Common myeloid progenitor, CD34-positive (primary cell): ENCODE measurements around the gene KRT35.

ENCODE experiments used
- CTCF ChIA-PET: fragments of 350-600 bp; sonication (Branson Sonifier 250); formaldehyde crosslinking; loops from one replicate; lab custom pipeline; 2021; ENCODE audit warnings: antibody characterized with exemption; lab: Charles Lee
- POLR2A ChIA-PET: fragments of 350-600 bp; sonication (Branson Sonifier 250); formaldehyde crosslinking; loops from one replicate; lab custom pipeline; 2021; ENCODE audit warnings: antibody characterized with exemption; lab: Charles Lee
- DNase-seq, 3 donors: peaks; one replicate each; pipeline versions ENCODE4 v3.0.0 to v3.0.0-alpha.2; 2013
- H3K27ac ChIP-seq, 2 experiments: 1 replicate in 1 of 2; 2 replicates in 1 of 2; pipeline ENCODE4 v1.7.0; 2013; ENCODE audit warnings: inconsistent platforms in 2 of 2, low read length in 2 of 2, mild to moderate bottlenecking in 2 of 2, low read depth in 1 of 2, moderate library complexity in 1 of 2; ENCODE audit not compliant: severe bottlenecking in 2 of 2, insufficient read depth in 1 of 2, poor library complexity in 1 of 2
- H3K27me3 ChIP-seq, 5 experiments: replicated peaks in 2 of 5; 1 replicate in 3 of 5; 2 replicates in 2 of 5; pipeline versions ENCODE4 v1.6.1 to v1.7.0; 2013; ENCODE audit warnings: low read length in 4 of 5, mild to moderate bottlenecking in 2 of 5, moderate library complexity in 2 of 5, inconsistent platforms in 1 of 5; ENCODE audit not compliant: insufficient read depth in 5 of 5, control insufficient read depth in 4 of 5
- H3K36me3 ChIP-seq, 4 experiments: 1 replicate in 2 of 4; 2 replicates in 2 of 4; pipeline versions ENCODE4 v1.6.1 to v1.7.0; 2013; ENCODE audit warnings: low read length in 3 of 4, control low read depth in 1 of 4, mild to moderate bottlenecking in 1 of 4; ENCODE audit not compliant: control insufficient read depth in 4 of 4, insufficient read depth in 4 of 4
- H3K4me1 ChIP-seq, 4 experiments: 1 replicate in 3 of 4; 2 replicates in 1 of 4; pipeline versions ENCODE4 v1.6.1 to v1.7.1; 2013; ENCODE audit warnings: low read length in 3 of 4, mild to moderate bottlenecking in 3 of 4, control low read depth in 1 of 4, inconsistent platforms in 1 of 4, moderate library complexity in 1 of 4; ENCODE audit not compliant: control insufficient read depth in 4 of 4, insufficient read depth in 4 of 4; ENCODE audit errors: control extremely low read depth in 1 of 4
- H3K4me3 ChIP-seq, 7 experiments: 1 replicate in 4 of 7; 2 replicates in 3 of 7; pipeline versions ENCODE4 v1.5.1 to v1.7.0; 2013; ENCODE audit warnings: mild to moderate bottlenecking in 7 of 7, low read length in 6 of 7, moderate library complexity in 6 of 7, inconsistent platforms in 2 of 7, low read depth in 2 of 7, control low read depth in 1 of 7; ENCODE audit not compliant: insufficient read depth in 4 of 7, control insufficient read depth in 1 of 7; ENCODE audit errors: extremely low read depth in 1 of 7
- H3K9me3 ChIP-seq, 5 experiments: 1 replicate in 4 of 5; 2 replicates in 1 of 5; pipeline versions ENCODE4 v1.6.1 to v1.7.1; 2013; ENCODE audit warnings: low read length in 4 of 5, mild to moderate bottlenecking in 2 of 5, inconsistent platforms in 1 of 5, low read depth in 1 of 5, moderate library complexity in 1 of 5; ENCODE audit not compliant: control insufficient read depth in 4 of 5, insufficient read depth in 2 of 5; ENCODE audit errors: control extremely low read depth in 1 of 5
- WGBS: methylation state at CpG from one replicate; pipeline ENCODE4 v1.1.5; 2013; ENCODE audit not compliant: insufficient coverage; 5-methylcytosine and 5-hydroxymethylcytosine counted together

The KRT35 gene

DNA sequence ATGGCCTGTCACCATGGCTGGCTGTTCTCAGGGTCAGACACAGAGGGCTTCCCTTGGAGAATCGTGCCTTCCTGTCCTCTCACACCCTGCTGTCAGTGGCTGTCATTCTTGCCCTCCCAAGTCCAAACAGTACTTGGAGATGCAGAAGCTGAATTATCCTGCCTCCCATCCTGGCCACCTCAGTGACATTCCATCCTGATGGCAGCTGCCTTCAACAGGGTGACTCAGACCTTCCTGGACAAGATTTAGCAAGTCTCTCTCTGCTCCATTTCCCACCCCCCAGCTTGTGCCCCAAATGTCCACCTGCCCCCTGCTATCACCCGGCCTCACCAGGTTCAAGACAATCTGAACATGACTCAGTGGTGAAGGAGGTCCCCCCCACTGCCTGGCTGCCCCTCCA lies 13.6 kb upstream of the KRT35 start:
- WGBS: no CpG with 5 or more reads among the region's 2 CpGs
- no peaks in the 10 kb centered on the region for H3K9me3 ChIP-seq
- H3K27me3 ChIP-seq: peaks cover 0 to 2% (median 0%) of the 10 kb centered on the region in 5 experiments
- H3K4me1 ChIP-seq: peaks cover 0 to 10% (median 5%) of the 10 kb centered on the region in 4 experiments
- no peaks in the 10 kb centered on the region for H3K36me3 ChIP-seq
- no peak overlapping the region for H3K4me3 ChIP-seq
- ChIA-PET POLR2A (no interaction called here), CTCF (interaction anchor here (0.9 to 1.2 kb wide), 6 partner anchors 9 to 498 kb away, joined by 3 to 4 read pairs (median 3); partner anchors contain the start of gene KRT35)
- no peak for DNase-seq
- H3K27ac ChIP-seq: no peak overlapping the region

DNA sequence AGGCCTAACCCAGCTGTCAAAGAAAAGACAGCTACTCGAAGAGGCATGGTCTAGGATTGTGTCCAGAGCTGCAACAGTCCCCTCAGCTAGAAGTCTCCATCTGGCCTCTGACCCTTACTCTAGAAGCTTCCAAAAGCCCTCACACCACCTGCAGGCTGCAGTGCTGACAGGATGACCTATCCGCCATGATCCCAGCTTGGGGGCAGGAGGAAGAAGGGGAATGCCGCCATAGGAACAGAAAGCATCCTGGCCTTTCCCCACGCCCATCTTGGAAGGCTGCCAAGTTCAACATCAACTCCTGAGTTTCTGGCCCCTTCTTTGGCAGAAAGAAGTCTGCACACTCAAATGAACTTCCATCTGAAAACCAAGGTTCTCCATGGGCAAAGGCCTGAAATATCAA lies 11.8 kb upstream of the KRT35 start:
- Histone ChIP-seq H3K27me3 (peaks cover 0 to 2% (median 0%) of the 10 kb centered on the region in 5 experiments), H3K36me3 (no peaks in the 10 kb centered on the region), H3K9me3 (no peaks in the 10 kb centered on the region), H3K27ac (no peak overlapping the region), H3K4me1 (peaks cover 0 to 7% (median 4%) of the 10 kb centered on the region in 4 experiments), H3K4me3 (no peak overlapping the region)
- WGBS: 17% methylated on average over 1 of the region's 4 CpGs
- DNase-seq: no peak
- ChIA-PET CTCF (interaction anchor here (0.8 to 1.7 kb wide), 2 partner anchors 43 to 155 kb away, joined by 3 to 4 read pairs; no protein-coding TSS in a partner anchor), POLR2A (no interaction called here)

DNA sequence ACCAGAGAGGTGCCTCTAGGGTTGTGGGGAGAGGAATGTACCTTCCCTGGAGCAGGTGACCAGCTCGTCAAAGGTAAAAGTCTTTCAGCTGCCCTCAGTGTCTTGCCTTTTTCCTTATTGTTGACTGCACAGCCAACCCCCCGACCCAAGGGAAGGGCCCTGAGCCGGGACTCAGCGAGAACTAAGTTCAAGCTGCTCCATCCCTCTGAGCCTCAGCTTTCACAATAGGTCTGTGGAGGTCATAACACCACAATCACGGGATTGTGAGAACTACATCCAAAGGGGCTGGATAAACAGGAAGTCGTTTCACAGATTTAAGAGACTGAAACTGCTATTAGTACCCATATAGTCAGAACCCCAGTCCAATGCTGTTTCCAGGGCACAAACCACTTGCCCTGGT lies 11.4 kb upstream of the KRT35 start:
- WGBS: 76% methylated on average over 5 of the region's 6 CpGs
- no peak for DNase-seq

DNA sequence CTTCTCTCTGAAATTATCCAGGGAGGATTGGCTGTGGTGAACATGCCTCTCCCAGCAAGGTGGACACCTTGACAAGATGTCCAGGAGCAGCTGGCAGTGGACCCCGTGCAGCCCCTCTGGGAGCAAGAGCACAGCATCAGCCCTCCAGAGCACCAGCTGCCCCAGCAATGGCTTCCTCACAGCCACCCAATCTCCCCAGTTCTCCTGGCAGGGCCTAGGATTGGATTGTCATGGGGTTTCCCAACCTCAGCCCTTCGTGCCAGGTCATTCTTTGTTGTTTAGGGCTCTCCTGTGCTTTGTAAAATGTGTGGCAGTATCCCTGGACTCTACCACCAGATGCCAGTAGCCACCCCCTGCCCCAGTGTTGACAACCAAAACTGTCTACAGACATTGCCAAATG lies 10.5 kb upstream of the KRT35 start:
- Histone ChIP-seq H3K27ac (no peak overlapping the region), H3K4me3 (no peak overlapping the region), H3K36me3 (no peaks in the 10 kb centered on the region), H3K4me1 (peaks cover 0 to 5% (median 0%) of the 10 kb centered on the region in 4 experiments), H3K27me3 (peaks cover 0 to 2% (median 0%) of the 10 kb centered on the region in 5 experiments), H3K9me3 (no peaks in the 10 kb centered on the region)
- ChIA-PET POLR2A (no interaction called here), CTCF (interaction anchor here (1.2 kb wide), 1 partner anchor 57 kb away, joined by 3 read pairs; no protein-coding TSS in a partner anchor)
- no peak for DNase-seq
- 64% methylated on average over 2 of the region's 2 CpGs for WGBS

More for the DNA sequence above, 11.4 kb upstream of the KRT35 start:
- Histone ChIP-seq H3K9me3 (no peaks in the 10 kb centered on the region), H3K27ac (no peak overlapping the region), H3K36me3 (no peaks in the 10 kb centered on the region), H3K4me1 (peaks cover 0 to 7% (median 4%) of the 10 kb centered on the region in 4 experiments), H3K4me3 (no peak overlapping the region), H3K27me3 (peaks cover 0 to 2% (median 0%) of the 10 kb centered on the region in 5 experiments)
- ChIA-PET CTCF (interaction anchor here (0.8 to 1.7 kb wide), 2 partner anchors 43 to 155 kb away, joined by 3 to 4 read pairs; no protein-coding TSS in a partner anchor), POLR2A (no interaction called here)

DNA sequence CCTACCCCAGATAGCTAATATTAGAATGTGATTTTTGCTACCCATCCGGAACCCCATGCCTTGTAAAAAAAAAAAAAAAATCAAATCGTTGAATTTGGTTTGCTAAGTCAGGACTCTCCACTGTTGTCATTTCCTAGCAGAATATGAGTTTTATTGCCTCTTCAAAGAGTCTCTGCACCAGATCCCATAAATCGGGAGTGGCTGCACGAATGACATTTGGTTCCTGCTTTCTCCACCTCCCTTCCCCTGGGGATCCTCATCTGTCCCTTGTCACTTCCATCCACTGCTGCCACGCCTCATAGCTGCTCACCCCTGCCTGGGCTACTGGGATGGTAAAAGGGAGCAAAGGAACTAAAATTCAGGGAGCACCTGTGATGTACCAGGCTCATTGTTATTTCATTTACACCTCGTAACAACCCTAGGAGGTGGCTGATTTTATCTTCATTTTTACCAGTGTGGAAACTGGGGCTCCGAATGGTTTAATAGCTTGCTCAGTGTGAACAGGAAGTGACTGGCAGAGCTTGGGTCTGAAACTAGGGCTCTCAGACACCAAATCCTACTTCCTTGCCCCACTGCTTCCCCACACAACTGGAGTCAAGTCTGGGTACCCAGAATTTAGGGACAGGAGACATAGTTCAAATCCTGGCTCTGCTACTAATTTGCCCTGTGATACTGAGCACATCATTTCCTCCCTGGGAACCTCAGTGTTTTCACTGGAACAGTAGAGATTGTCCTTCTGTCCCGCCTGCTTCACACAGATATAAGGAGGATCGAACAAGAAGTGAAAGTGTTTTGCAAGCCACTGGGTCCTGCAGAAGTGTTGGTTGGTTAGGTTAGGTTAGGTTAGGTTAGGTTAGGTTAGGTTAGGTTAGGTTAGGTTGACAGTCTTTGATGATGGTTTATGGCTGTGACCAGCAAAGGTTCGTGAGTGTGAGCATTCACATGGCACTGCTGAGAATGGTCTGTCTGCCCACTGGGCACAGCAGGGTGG lies 9.3 kb upstream of the KRT35 start:
- ChIA-PET POLR2A (no interaction called here), CTCF (interaction anchor here (0.8 to 1.2 kb wide), 2 partner anchors 58 to 173 kb away, joined by 3 to 4 read pairs; no protein-coding TSS in a partner anchor)
- Histone ChIP-seq H3K36me3 (no peaks in the 10 kb centered on the region), H3K4me3 (no peak overlapping the region), H3K27me3 (peaks cover 0 to 2% (median 0%) of the 10 kb centered on the region in 5 experiments), H3K27ac (no peak overlapping the region), H3K4me1 (peaks cover 0 to 5% (median 0%) of the 10 kb centered on the region in 4 experiments), H3K9me3 (no peaks in the 10 kb centered on the region)
- peak in 2 of 3 donors; percentile 12 to 16 for DNase-seq
- 69% methylated on average over 7 of the region's 10 CpGs for WGBS

DNA sequence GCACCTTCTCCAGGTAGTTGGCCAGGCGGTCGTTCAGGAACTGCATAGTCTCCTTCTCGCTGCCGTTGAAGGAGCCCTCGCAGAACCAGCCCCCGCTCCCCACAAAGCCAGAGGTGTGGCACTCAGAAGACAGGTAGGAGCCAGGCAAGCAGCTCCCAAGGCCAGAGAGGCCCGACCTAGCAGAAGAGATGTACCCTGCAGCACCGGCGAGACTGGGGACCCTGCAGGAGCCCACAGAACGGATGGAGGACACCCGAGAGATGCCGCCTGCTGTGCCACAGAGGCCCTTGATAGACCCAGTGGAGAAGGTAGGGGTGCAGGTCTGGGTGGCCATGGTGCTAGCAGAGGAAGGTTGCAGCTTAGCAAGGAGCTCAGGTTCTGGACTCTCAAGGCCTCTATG lies 8.6 kb upstream of the KRT35 start, which contains the start of gene KRT36:
TSS of gene KRT36 (minus strand) at position 380 of the 400 bp plus-strand sequence. CDS start at position 334, 46 bp downstream.
- ChIA-PET CTCF (interaction anchor here (0.8 to 1.3 kb wide), 2 partner anchors 8 to 173 kb away, joined by 3 to 4 read pairs; no protein-coding TSS in a partner anchor), POLR2A (no interaction called here)
- WGBS: 97% methylated on average over 11 of the region's 12 CpGs
- no peak for DNase-seq
- Histone ChIP-seq H3K27ac (no peak within 1 kb of the TSS), H3K9me3 (no peaks in the 10 kb centered on the region), H3K36me3 (no peaks in the 10 kb centered on the region), H3K4me1 (peaks cover 0 to 5% (median 0%) of the 10 kb centered on the region in 4 experiments), H3K27me3 (peaks cover 0 to 2% (median 0%) of the 10 kb centered on the region in 5 experiments), H3K4me3 (no peak within 1 kb of the TSS)
